HG02938 (cell line): ENCODE results near the gene ZNF587.
A peak's percentile ranks its signal among the peaks of the same experiment; 100 is the strongest.
"Not testable (repeated sequence)": the region's sequence is repeated elsewhere in the genome, so short reads cannot be mapped to it uniquely, and the experiment has no call there.

Source experiments
- ATAC-seq: cut with Tn5 transposase; IDR thresholded peaks from one replicate; pipeline ENCODE4 v1.9.1; 2021; ENCODE audit warnings: mild to moderate bottlenecking, moderate library complexity; ENCODE audit not compliant: unreplicated experiment

Gene ZNF587

GRCh38 chr19:57886046-57886445, 36.4 kb downstream of the ZNF587 start:
- ATAC-seq: no peak

GRCh38 chr19:57887195-57887941, 37.7 kb downstream of the ZNF587 start:
- no peak for ATAC-seq

- ATAC-seq: no peak
Measured at GRCh38 chr19:57888107-57888559, 38.5 kb downstream of the ZNF587 start.

- peak; percentile 64 for ATAC-seq
Measured at GRCh38 chr19:57888560-57889231, 39.0 kb downstream of the ZNF587 start, which contains the start of gene ZNF814. ZNF814 (minus strand) TSS chr19:57889037; CDS start chr19:57888802, 235 bp downstream.

GRCh38 chr19:57890706-57891105, 41.0 kb downstream of the ZNF587 start:
- ATAC-seq: not testable (repeated sequence)

GRCh38 chr19:57900311-57900710, 50.7 kb downstream of the ZNF587 start:
- ATAC-seq: no peak

- no peak for ATAC-seq
Measured at GRCh38 chr19:57903618-57904184, 54.0 kb downstream of the ZNF587 start.

- ATAC-seq: no peak
Measured at GRCh38 chr19:57905258-57905657, 55.6 kb downstream of the ZNF587 start.

GRCh38 chr19:57907394-57907793, 57.7 kb downstream of the ZNF587 start:
- ATAC-seq: no peak

GRCh38 chr19:57914531-57914930, 64.9 kb downstream of the ZNF587 start:
- no peak for ATAC-seq
